Ishikawa (cell line): ENCODE data around the gene PLCB4.

Experiments used
- CEBPB ChIP-seq: IDR thresholded peaks from 2 replicates; pipeline ENCODE4 v1.6.1; 2012
- CREB1 ChIP-seq: IDR thresholded peaks from 2 replicates; pipeline ENCODE4 v1.6.1; 2012; ENCODE audit warnings: low read depth
- EGR1 ChIP-seq: IDR thresholded peaks from 2 replicates; pipeline ENCODE4 v1.6.1; 2012
- EP300 ChIP-seq: IDR thresholded peaks from 2 replicates; pipeline ENCODE4 v1.6.1; 2012; ENCODE audit warnings: borderline replicate concordance
- FOXM1 ChIP-seq: IDR thresholded peaks from 2 replicates; pipeline ENCODE4 v1.6.1; 2012; ENCODE audit warnings: low read depth, borderline replicate concordance
- NFIC ChIP-seq: IDR thresholded peaks from 2 replicates; pipeline ENCODE4 v1.6.1; 2012
- RAD21 ChIP-seq: IDR thresholded peaks from 2 replicates; pipeline ENCODE4 v1.6.1; 2012; ENCODE audit warnings: low read depth
- TAF1 ChIP-seq: IDR thresholded peaks from 2 replicates; pipeline ENCODE4 v1.6.1; 2012; ENCODE audit warnings: low read depth, mild to moderate bottlenecking
- TCF12 ChIP-seq: IDR thresholded peaks from 2 replicates; pipeline ENCODE4 v1.6.1; 2012; ENCODE audit warnings: low read depth
- TEAD4 ChIP-seq: IDR thresholded peaks from 2 replicates; pipeline ENCODE4 v1.6.1; 2012
- USF1 ChIP-seq: IDR thresholded peaks from 2 replicates; pipeline ENCODE4 v1.6.1; 2012
- YY1 ChIP-seq: IDR thresholded peaks from 2 replicates; pipeline ENCODE4 v1.6.1; 2012; ENCODE audit warnings: low read depth
- ZBTB7A ChIP-seq: IDR thresholded peaks from 2 replicates; pipeline ENCODE4 v1.6.1; 2012; ENCODE audit warnings: low read depth
- TF ChIP-seq, protein P1 (sequence below): IDR thresholded peaks from 2 replicates; pipeline ENCODE4 v1.6.1; 2012
- TF ChIP-seq, protein P2 (sequence below): IDR thresholded peaks from 2 replicates; pipeline ENCODE4 v1.6.1; 2012; ENCODE audit warnings: low read depth, mild to moderate bottlenecking

The PLCB4 gene

GRCh38 chr20:9160331-9160730, 91.4 kb downstream of the PLCB4 start:
- TF ChIP-seq FOXM1 (no peak), EGR1 (no peak), YY1 (no peak), TCF12 (no peak), CEBPB (no peak), ZBTB7A (no peak), RAD21 (no peak), TAF1 (no peak), EP300 (no peak), CREB1 (no peak), USF1 (no peak), NFIC (no peak), TEAD4 (no peak)
- TF ChIP-seq, protein P1, sequence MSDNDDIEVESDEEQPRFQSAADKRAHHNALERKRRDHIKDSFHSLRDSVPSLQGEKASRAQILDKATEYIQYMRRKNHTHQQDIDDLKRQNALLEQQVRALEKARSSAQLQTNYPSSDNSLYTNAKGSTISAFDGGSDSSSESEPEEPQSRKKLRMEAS: no peak
- TF ChIP-seq, protein P2, sequence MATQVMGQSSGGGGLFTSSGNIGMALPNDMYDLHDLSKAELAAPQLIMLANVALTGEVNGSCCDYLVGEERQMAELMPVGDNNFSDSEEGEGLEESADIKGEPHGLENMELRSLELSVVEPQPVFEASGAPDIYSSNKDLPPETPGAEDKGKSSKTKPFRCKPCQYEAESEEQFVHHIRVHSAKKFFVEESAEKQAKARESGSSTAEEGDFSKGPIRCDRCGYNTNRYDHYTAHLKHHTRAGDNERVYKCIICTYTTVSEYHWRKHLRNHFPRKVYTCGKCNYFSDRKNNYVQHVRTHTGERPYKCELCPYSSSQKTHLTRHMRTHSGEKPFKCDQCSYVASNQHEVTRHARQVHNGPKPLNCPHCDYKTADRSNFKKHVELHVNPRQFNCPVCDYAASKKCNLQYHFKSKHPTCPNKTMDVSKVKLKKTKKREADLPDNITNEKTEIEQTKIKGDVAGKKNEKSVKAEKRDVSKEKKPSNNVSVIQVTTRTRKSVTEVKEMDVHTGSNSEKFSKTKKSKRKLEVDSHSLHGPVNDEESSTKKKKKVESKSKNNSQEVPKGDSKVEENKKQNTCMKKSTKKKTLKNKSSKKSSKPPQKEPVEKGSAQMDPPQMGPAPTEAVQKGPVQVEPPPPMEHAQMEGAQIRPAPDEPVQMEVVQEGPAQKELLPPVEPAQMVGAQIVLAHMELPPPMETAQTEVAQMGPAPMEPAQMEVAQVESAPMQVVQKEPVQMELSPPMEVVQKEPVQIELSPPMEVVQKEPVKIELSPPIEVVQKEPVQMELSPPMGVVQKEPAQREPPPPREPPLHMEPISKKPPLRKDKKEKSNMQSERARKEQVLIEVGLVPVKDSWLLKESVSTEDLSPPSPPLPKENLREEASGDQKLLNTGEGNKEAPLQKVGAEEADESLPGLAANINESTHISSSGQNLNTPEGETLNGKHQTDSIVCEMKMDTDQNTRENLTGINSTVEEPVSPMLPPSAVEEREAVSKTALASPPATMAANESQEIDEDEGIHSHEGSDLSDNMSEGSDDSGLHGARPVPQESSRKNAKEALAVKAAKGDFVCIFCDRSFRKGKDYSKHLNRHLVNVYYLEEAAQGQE: no peak

DNA sequence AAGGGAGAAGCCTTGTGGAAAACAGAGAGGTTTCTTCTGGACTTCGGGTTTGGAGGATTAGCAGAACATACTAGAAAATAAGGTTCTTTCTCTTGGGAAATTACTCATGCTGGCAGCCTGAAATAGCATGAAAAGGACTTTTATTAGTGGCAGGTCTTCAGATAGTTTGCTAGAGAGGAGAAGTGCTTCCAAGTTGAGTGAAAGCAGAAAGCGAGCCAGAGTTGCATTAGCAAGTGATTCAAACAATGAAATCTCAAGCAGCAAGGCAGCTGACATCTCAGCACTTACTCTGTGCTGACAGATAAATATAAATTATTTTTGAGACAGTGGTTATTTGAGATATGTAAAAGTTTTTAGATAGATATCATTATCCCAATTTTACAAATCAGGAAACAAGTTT, 91.9 kb downstream of the PLCB4 start:
- TF ChIP-seq CREB1: no peak
- TF ChIP-seq, protein P2: no peak
- TF ChIP-seq TEAD4: no peak
- TF ChIP-seq YY1: no peak
- no peak for TF ChIP-seq USF1
- TF ChIP-seq EGR1: no peak
- no peak for TF ChIP-seq RAD21
- TF ChIP-seq, protein P1: no peak
- no peak for TF ChIP-seq ZBTB7A
- TF ChIP-seq CEBPB: no peak

GRCh38 chr20:9161311-9161710, 92.4 kb downstream of the PLCB4 start:
- TF ChIP-seq RAD21 (no peak), ZBTB7A (no peak)

DNA sequence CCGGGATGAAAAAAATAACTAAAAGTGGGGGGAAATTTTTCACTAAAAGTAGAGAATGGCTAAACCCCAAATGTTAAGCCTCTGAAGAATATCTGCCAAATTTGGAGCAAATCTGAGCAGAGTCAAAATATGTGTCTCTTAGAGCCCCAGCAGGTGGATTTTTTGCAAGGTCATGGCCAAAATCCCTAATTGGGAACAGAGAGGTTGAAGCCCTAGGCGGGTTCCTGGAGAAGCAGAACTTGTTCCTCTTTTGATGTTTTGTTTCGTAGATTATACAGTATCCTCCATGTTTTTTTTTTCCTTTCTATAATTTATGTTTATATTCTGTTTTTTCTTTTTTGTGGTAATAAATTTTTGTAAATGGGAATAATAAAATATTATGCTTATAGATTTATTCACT, 94.4 kb downstream of the PLCB4 start:
- TF ChIP-seq FOXM1: no peak
- no peak for TF ChIP-seq ZBTB7A
- TF ChIP-seq TAF1: no peak
- no peak for TF ChIP-seq USF1
- no peak for TF ChIP-seq RAD21
- TF ChIP-seq NFIC: no peak
- no peak for TF ChIP-seq EGR1
- TF ChIP-seq, protein P2: no peak
- TF ChIP-seq, protein P1: no peak
- TF ChIP-seq CEBPB: no peak
- TF ChIP-seq CREB1: no peak
- TF ChIP-seq EP300: no peak
- no peak for TF ChIP-seq TEAD4
- no peak for TF ChIP-seq TCF12
- no peak for TF ChIP-seq YY1
